ENCODE results near the gene SAA4.

GRCh38 chr11:18230859-18231258 is 5.7 kb downstream of the SAA4 start:
- TF ChIP-seq CTCF (IDR thresholded peaks at IDR 0.05; ENCODE audit: low read depth, low read length) = no peak
- TF ChIP-seq EZH2phosphoT487 (IDR thresholded peaks at IDR 0.05; ENCODE audit: low read depth) = no peak

Data from OCI-LY3 (cell line).